NCI-H2196 (cell line): ENCODE measurements around the gene CSNK1D.

Experiments
- DNase-seq: peaks from one replicate; lab custom pipeline; 2025; ENCODE audit not compliant: unreplicated experiment; lab: John Stamatoyannopoulos, UW

The CSNK1D gene

DNA sequence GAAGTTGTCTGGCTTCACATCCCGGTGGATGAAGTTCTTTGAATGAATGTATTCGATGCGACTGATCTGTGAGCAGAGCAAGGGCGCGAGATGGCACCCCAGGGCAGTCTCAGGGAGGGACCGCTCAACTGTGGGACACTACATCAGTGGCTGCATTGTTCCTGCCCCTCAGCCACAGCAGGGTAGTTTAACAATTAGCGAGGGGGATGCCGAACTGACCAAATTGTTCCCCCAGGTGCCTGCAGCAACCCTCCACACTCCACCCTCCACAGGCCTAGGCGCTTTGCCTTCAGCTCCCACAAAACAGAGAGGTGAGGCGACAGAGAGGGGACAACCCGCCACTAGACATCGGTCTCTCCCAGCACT is 20.3 kb downstream of the CSNK1D start:
- no peak for DNase-seq

DNA sequence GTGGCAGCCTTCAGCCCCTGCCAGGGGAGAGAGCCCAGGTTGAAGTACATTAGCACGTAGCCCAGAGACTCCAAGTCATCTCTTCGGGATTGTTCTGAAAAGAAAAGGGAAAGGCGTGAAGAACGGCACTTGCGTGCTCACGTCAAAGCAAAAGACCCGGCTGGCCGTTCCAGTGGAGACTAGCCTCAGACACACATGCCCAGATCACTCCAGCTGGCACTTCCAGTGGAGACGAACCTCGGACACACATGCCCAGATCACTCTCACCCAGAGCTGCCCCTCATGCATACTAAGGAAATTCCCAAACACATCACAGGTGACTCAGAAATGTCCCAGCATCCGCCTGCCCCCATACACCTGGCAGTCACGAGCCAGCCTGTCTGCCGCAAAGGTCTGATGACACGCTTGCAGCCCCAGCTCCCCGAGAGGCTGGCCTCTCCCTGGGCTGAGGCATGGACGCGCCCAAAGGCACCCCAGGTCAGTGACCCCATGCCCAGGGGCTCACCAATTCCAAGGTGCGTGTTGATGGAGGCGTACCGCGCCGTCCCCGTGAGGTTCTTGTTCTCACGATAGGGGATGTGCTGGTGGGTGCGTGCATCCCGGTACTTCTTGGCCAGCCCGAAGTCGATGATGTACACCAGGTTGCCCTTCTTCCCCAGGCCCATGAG is 20.9 kb downstream of the CSNK1D start:
- no peak for DNase-seq

DNA sequence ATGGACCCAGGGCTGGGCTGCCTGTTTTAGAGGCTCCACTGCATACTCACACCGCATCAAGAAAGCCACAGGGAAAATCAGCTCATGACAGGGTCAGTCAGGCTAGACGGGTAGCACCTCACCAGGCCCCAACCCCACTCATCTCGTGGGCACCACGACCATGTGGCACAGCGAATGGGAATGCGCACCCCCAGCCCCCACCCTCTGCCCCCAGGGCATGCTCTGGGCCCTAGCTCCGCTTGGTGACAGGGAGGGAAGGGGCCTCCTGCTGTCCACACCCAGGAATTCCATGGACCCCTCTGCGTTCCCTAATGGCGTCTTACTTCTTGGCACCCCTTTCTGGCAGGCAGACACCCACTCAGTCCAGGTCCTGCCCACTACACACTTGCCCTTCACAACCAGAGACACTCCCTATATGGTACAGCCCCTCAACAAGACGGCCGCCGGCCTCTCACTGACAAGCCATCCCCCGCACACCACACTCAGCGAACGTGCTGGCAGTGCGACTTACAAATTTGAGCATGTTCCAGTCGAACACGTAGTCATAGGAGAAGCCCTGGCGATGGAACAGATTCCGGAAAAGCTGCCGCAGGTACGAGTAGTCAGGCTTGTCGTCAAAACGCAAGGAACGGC is 22.5 kb downstream of the CSNK1D start:
- DNase-seq: no peak

DNA sequence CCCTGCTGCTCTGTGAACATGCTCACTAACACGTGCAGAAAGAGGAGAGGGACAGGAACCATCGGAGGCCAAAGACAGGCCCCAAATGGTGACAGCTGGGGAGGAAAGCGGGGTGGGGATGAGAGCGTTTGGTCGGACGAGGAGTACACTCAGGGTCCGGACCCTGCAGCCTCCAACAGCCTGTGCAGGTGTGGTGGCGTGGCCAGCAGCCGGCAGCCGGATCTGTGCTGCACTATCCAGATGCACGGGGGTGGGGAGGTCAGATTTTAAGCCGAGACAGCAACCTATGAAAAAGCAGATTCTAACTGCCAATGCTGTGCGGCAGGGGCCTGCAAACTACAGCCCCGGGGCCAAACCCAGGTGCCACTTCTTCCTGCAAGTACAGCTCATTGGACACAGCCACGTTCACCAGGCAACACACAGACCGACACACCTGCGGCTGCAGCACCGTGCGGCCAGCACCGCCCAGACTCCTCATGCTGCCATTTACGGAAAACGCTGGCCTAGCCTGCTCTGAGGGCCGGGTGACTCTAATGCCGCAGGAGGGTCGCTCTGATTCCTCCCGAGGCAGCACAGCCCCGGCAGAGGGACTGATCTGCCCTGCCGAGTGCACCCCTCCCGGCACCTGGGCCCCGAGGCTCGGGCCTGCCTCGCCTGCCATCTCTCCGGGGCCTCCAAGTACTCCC is 23.5 kb downstream of the CSNK1D start:
- DNase-seq: no peak

DNA sequence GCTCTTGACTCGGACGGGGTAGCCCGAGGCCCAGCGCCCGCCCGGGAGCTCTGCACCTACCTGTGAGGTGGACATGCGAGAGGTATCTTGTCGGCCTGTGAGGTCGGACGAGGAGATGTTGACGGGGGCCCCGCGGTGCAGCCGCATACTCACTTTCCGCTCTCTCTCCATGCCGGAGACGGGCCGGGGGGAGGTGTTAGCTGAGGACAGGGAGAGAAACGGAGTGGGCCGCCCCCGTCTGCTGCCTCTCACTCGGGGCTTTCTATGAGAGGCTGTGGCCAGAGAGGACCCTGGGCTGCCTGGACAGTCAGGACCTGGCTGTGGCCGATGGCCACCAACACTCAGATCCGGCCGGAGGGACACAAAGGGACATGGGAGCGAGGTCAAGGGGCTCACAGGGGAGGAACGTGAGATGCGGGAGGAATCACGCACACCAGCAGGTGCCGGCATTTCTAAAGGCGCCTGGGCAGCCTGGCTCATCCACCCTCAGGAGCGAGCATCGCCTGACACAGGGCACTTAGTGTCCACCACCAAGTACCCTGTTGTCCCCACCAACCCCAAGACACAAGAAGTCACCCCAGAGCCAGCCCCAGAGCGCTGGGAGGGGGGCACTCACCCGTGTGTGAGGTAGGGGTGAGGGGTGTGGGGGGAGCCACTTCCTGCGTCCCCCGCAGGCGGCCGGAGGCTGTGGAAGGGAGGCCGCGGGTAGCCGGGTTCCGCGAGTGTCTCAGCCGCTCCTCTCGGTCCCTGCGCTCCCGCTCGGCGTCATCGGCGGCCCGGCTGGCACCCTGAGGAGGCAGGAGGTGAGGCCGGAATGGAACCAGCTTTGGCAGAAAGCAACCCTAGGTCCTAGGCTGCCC is 24.5 kb downstream of the CSNK1D start:
- no peak for DNase-seq

DNA sequence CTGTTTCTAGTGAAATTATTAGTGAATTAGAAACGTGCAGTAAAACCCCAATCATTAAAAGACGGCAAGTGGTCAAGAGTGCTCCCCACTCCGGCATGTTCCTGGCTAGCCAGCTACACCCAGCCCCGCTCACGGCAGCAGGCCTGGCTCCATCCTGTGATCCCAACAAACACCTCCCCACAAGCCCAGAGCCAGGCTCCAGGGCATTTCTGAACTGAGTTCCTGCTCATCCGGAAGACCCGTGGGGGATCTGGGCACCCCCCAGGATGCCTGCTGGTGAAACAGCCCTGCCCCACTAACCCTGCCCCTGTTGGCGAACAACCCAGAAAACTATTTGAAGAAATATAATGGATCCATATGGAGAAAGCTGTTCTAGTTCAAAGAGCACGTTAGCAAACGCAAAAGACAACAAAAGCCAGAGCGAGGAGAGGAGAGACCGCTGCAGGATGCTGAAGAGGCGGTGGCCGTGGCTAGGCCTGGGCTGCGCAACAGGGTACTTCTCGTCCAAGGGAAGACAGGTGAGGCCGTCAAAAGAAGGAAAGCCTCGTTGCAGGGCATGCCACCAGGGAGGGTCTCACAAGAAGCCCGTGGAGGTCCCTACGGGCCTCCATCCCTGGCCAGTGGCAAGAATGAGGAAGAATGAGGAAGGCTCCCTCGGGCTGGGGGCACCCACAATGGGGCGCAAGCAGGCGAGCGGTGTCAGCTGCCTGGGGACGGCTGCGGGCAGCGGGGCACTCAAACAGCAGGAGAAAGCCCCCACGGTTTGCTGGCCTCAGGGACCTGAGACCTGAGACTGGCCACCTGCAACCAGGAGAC is 25.4 kb downstream of the CSNK1D start:
- DNase-seq: no peak

DNA sequence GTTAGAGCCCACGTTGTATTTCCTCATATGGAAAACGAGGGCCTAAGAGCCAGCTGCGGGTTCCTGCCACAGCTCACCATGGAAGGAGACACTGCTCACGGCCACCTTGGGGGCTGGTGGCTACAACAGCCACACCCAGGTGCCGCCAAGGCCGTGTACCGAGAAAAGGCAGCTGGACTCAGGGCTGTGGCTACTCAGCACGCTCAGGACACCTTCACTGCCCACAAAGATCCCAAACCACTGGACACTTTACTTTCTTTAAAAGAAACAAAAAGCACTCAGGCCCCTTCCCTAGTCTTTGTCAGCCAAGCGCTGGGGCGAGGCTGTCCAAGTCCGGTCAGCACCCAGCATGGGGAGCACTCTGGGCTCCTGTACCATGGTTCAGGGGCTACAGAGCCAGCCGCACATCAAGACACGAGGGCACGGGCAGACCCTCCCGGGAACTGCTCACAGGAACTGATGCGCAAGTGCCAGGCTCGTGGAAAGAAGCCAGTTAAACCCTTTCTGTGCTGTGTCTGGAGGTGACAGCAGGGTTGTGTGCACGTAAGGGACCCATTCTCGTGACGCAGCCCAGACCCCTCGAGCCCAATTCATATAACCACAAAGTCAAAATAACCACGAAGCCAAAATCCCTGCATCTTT is 26.2 kb downstream of the CSNK1D start:
- DNase-seq: no peak

DNA sequence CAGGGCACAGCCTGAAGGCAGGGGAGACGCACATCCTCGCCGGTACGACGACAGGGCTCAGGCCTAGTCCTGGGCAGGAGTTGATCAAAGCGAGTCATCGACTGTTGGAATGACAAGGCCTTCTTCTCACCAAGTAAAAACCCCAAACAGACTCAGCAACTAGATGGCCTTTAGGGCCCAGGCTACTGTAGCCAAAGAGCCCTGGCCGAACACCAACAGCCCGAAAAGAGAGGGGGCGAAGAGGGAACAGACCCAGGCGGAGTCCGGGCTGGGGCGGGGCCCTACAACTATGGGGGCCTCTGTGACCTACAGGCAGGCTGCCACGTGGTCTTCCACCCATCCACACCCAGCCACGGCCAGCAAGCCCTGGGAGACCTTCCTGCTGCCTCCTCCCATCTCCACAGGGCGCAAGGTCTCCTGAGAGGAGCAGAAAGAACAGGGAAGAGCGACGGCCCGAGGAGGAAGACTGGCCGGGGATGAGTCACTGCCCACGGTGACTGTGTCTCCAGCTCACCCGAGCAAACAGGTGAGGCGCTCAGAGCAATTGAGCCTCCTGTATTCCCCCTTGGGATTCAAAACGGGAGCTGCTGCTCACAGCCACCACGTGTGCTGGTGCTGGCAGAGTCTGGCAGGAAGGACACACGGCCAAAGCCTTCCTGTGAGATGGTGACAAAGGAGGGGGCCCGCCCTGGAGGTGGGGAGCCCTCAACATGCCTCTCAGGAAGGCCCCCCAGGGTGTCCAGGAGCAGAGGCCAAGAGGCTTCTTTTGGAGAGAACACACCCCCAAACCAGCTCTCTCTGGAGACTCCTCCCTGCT is 26.9 kb downstream of the CSNK1D start:
- peak; percentile 76 for DNase-seq

DNA sequence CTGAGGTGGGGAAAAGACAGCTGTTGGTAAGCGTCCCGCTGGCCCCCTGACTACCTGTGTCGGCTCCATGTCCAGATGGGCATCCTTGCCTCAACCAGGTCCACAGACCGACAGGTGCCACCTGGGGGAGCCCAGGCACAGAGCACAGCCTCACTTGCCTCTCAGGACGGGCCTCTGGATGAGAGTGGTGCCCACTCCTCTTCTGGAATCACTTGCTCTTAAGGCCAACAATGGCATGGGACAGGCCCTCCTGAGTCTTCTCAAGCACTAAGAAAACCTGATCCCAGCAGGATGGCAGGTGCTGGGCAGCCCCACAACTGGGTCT is 27.5 kb downstream of the CSNK1D start:
- no peak for DNase-seq

DNA sequence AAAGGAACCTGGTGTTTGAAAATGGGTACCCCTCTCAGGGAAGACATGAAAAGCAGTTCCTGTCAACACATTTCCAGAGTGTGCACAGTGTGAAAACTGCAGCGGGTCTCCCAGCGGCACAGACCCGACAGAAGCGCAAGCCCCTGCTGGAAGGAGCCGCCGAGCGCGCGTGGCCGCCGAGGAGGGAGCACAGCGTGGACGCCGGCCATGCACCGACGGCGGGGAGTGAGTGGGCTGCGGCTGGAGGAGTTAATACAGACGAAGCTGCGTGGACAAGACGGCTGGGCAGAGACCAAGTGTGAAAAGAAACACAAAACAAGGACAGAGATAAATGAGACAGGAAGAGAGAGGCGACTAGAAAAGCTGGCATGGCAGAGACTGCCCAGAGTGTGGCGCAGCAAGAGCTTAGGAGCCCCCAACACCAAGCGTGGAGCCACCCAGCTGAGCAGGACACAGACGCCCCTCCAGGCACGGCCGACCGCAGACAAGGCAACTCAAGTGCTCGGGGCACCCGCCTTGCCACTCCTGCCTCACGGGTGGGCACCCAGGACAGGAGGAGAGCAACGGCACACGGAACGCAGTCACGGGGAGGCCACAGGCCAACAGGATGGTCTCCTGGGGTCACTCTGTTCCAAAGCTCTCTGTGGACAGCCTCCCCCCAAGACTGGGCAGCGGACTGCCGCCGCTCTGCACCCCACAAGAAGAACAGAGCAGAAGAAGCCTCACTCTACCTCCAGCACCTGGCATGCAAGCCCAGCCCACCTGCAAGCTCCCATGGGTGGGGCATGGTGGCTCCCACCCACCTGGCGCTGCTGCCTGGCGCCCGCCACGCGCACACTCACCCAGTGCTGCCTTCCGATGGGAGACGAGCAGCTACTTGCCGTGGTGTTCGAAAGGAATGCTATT is 28.1 kb downstream of the CSNK1D start:
- DNase-seq: no peak

DNA sequence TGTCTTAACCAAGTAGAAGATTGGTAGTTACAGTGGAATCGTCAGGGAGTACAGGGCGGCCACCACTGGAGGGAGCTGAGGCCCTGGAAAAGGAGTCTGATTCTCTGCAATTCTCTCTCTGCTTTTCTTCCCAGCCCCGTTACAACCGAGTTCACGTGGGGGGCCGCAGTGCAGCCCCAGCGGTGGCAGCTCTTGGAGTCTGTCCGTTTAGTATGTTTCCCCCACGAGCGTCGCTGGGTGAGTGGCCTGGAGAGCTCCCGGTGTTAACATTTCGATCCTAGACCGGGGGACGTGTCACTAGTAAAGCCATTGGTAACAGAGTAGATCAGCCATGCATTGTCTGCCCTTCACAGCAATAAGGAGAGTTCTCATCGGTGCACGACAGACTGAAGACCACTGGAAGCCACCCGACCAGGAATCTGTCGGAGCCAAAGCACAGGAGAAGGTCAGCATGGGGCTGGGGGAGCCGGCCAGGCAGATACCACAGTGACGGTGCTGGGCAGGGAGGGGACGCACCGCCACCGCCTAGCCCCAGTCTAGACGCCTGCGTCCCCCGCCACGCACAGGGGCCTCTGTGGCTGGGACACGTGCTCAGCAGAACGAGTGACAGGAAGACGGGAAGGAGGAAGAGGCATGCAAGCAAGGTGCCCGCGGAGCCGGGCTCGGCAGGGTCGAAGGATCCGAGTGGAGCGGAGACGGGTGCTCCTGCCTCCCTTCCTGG is 28.9 kb downstream of the CSNK1D start:
- peak; percentile 31 for DNase-seq

DNA sequence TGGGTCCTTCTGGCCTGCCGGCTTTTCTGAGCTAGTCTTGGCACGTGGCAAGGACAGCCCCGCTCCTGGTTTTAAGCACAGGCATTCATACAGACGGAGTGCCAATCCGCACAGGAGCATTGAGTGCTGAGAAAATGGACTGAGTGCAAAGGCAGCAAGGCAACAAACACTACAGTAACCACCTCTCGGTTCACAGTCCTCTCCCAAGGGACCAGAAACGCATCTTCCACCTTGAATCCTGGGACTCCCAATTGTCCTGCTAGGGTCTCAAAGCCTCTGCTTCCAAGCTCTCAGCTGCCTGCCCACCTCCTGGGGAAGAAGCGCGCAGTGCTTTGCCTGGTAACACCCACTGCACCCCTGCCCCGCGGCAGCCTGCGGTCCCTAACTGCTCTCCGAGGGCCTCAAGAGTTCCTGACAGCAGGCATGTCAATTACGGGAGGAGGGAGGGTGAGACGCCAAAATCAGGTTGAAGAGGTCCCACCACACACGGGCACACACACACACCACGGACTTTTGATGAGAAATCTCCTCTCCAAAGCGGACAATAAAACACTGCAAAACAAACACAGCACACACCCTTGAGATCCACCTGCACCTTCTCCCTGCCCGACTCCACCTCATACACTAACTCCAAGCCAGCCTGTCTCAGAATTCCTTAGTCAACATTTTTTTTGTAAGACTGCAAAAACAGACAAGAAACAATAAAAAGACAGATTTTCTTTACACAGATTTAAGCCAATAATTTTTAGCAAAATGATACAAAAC is 29.7 kb downstream of the CSNK1D start:
- DNase-seq: no peak

DNA sequence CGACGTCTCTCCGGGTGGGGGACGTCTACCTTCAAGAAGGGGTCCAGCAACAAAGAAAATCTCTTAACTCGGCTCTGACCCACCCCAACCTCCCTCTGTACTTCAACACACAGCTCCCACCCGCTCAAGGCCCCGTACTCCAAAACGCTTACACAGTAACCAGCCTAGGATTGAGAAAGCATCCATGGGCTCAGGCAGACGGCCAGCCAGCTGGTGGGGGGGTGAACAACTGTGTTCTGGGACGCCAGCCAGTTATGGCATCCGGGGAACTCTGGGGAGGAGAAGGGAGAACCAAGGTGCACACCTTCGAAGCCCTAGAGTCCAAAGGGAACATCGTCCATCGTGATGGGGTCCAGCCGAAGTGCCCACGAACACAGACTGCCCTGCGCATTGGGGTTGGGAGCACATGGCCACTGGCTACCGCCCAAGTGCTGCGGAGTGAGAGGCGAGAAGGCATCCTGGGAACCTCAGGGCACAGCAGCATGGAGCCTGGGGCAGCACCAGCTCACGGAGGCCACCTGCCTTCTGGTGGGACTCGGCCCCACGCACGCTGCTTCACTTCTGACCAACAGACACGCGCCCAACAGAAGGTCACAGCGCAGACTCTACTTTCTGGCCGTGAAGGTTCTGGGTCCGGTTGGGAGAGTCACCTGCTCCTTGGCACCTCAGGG is 30.4 kb downstream of the CSNK1D start:
- peak; percentile 82 for DNase-seq

DNA sequence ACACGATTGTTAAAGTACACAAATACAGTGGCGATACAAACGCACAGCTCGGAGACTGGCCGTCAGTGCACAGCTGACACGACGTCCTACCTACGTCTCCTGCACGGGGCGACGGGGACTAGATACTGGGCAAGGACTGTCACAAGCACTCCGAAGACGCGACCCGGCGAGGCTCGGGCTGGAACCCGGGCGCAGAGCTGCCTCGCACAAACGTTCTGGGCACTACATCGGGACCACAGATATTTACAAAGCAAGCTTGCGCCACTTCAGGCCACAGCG is 30.9 kb downstream of the CSNK1D start:
- no peak for DNase-seq

DNA sequence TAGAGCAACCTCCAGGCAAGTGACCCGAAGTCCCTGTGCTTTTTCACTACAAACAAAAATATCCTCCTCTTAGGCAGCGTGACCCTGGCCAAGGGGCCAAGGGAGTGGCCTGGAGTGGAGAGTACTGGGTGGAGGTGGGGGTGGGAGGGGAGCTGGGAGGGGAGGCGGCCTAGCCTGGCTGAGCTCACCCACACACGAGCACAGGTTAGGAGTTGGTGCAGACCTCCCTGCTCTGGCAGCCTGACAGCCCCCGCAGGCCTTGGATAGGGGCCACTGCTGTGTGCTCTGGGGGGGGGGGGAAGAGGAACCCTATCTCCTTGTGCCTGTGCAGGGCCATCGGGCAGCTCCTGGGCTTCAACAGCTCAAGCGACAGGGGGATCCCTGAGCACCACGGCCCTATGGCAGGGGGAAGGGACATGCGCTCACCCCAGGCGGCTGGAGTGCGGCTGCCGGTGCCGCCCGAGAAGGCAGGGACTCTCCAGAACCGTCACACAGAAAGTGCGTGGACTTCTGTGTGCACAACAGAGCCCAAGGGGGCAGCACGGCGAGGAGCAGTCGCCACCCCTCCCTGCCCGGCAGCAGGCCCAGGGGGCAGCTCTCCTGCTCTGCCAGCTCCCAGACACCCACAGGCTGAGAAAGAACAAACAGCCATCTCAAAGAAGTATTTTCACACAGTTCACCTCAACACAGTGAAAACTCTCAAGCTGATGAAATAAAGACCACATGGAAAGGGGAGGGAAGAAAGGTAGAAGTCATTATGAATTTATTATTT is 31.4 kb downstream of the CSNK1D start:
- no peak for DNase-seq
